Hematopoietic multipotent progenitor cell treated with erythropoietin and hydrocortisone succinate and interleukin-3 and kit ligand, for 8 days (in vitro differentiated cells): ENCODE measurements around the gene TGFBR2.
A peak's percentile ranks its signal among the peaks of the same experiment; 100 is the strongest.

Experiments used
- DNase-seq: peaks from one replicate; pipeline ENCODE4 v3.0.0-alpha.2; 2015

Gene TGFBR2

GRCh38 chr3:30638685-30639412 is 32.4 kb downstream of the TGFBR2 start:
- no peak for DNase-seq

GRCh38 chr3:30639937-30640336 is 33.5 kb downstream of the TGFBR2 start:
- DNase-seq, result no peak

GRCh38 chr3:30640851-30641250 is 34.5 kb downstream of the TGFBR2 start:
- DNase-seq, result peak; percentile 78

DNA sequence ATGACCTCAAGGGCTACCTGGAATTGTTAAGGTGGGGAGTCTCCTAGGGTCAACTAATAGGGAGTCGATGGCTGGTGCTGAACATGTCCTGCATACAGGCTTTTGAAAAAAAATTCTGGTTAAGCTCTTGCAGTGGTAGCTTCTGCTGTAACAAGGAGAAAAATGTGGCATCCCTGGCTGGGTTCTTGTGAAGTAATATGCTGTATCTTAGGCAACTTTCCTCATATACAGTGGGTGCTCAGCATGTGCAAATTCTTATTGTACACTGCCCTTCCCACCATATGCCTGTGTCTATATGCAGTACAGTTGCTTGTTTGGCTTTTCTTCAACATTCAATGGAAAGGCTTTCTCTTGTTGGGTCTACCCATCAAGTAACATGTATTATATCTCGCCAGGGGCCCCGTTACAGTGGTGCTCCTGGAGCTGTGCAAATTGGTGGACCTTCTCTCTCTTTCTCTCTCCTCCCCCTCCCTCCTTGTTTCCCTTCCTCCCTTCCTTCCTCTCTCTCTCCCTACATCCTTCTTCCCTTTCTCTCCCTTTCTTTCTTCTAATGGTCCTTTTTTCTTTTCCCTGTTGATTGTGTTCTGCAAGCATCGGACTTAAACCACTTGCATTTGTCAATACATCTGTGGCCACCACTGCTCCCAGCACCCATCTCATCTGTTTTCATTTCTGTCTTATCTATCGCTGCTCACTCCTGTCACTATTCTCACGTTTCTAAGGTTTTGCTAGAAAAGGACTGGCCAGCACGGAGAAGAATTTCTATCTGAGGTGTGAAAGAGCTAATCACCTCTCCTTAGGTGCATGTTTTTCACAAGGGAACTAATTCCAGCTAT is 35.2 kb downstream of the TGFBR2 start:
- no peak for DNase-seq

- no peak for DNase-seq
Measured at GRCh38 chr3:30642849-30643361, 36.5 kb downstream of the TGFBR2 start.

GRCh38 chr3:30643763-30644462 is 37.5 kb downstream of the TGFBR2 start:
- DNase-seq, result no peak

DNA sequence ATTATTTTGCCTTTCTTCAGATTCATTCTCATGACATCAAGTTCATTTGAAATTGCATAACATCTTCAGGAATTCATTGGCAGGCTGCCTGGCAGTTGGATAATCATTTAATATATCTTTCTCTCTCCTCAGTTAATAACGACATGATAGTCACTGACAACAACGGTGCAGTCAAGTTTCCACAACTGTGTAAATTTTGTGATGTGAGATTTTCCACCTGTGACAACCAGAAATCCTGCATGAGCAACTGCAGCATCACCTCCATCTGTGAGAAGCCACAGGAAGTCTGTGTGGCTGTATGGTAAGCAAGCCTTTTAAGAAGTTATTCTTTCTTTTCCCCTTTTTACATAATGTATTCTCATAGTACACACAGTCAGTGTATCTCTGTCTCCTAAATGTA is 38.2 kb downstream of the TGFBR2 start:
- peak; percentile 52 for DNase-seq

- DNase-seq, result no peak
Measured at GRCh38 chr3:30645077-30645476, 38.7 kb downstream of the TGFBR2 start.

DNA sequence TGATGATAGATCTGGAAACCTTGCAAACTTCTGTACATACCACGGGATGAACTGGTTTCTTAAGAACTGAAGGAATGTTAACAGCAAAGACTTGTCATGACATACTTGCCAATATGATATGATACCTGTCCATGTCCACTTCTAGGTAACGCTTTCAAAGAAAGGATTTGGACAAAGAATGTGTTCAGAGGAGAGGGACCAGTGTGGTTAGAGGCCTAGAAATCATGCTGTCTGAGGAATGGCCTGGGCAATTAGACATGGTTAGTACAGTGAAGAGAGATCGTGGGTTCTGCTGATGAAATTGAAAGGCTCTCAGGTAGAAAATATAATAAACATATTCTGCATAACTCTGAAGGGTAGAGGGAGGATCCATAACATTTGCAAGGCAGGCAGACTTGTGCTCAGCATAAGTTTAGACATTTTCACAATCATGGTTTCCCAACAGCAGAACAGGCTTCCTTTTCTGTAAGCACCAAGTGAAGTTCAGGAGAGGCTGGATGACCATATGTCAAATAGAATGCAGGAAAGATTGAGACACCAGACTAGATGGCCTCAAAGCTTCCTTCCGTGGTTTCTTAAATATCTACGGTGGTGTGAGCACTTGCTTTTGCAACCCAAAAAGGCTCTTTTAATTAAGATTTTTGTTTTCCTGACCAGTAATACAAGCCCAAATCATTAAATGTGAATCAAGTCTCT is 39.9 kb downstream of the TGFBR2 start:
- DNase-seq, result no peak

DNA sequence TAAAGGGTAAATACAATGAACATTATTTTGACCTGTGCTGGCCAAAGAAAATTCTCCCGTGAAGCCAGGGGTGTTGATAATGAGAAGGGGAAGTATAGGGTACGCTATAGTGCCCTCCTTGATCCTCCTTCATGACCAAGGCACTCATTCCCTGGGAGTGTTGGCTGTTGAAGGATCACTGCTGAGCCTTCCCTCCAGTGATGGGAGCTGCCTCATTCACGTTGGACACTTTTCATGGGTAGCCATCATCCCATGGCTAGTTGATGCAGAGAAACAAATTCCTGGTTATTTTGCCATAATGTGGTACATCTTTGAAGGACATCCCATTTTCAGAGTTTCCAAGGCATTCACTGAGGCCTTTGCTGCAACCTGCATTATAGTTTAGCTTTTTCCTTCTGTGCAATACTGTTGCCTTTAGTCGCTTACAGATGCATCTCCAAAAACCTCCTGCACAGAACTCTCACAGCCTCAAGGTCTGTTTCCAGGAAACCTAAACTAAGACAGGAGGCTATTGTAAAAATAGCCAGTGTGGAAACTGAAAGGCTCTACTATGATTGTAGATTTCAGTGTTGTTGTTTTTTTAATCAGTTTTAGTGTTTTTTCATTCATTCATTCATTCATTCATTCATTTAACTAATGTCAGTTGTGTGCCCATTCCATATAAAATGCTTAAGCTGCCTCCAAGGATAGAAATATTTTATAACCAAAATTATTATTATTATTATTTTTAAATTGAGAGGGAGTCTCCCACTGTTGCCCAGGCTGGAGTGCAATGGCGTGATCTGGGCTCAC is 40.8 kb downstream of the TGFBR2 start:
- no peak for DNase-seq

GRCh38 chr3:30648670-30649357 is 42.4 kb downstream of the TGFBR2 start:
- no peak for DNase-seq

DNA sequence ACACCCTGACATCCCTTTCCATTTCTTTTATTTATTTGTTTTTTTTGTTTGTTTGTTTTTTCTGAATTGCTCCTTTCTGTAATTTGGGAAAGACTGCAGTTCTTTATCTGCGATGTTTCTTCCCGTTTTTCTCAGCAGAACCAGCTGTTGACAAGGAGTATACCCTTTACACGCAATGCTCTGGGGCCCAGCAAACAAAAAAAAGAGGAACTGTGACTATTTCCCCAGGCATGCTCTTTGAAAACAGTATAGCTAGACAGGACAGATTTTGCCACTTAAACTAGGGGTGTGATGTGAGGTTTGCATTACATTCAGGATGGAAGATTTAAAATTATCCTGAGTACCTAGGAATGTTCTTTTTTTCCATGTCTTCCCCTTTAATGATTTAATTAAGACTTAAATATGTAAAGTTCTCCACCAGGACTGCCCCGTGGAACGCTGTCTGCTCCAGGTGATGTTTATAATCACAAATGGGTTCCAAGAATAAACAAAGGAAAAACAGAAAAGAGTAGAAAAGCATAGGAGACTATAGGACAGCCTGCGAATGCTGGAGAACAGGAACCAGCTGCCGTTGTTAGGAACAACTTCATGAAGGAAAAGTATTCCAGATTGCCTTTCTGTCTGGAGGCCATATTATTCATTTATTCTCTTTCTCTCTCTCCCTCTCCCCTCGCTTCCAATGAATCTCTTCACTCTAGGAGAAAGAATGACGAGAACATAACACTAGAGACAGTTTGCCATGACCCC is 43.3 kb downstream of the TGFBR2 start:
- DNase-seq, result peak; percentile 48

DNA sequence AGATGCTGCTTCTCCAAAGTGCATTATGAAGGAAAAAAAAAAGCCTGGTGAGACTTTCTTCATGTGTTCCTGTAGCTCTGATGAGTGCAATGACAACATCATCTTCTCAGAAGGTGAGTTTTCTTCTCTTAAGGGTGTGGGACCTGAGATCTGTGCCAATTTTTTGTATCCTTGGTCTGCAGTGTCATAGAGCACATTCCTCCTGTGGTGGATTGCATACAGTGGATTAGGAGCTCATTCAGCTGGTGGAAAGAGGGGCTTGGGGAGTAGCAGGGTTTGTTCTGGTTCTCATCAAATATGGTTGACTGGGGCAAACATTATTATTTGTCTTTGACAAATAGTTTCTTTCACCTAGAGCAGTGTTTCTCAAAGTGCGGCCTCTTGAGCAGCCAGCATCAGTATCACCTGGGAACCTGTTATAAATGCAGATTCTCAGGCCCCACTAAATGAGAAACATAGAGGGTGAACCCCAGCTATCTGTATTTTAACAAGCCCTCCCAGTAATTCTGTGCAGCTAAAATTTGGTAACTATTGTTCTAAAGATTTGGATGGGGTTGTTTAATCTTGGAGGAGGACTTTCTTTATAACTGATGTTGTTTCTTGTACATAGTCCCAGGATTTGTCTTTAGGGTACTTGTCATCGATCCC is 44.1 kb downstream of the TGFBR2 start:
- no peak for DNase-seq

DNA sequence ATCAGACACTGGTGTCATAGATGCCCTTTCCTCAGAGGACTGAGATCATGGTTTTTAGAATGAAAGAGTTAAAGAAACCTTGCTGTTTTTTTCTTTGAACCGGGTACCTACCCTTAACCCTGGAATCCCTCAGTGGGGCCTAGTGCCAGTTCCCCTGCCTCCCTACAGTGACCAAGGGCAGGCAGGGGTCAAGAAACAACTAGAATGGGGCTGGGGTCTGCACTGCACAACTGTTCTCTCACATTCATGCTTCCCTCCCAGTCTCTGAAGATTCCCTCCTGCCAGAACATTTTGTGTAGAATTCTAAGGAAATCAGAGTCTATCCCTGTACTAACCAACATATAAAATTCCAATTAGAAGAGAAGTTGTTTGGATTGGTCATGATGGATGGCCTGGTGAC is 47.9 kb downstream of the TGFBR2 start:
- no peak for DNase-seq

GRCh38 chr3:30655187-30655812 is 48.9 kb downstream of the TGFBR2 start:
- no peak for DNase-seq

DNA sequence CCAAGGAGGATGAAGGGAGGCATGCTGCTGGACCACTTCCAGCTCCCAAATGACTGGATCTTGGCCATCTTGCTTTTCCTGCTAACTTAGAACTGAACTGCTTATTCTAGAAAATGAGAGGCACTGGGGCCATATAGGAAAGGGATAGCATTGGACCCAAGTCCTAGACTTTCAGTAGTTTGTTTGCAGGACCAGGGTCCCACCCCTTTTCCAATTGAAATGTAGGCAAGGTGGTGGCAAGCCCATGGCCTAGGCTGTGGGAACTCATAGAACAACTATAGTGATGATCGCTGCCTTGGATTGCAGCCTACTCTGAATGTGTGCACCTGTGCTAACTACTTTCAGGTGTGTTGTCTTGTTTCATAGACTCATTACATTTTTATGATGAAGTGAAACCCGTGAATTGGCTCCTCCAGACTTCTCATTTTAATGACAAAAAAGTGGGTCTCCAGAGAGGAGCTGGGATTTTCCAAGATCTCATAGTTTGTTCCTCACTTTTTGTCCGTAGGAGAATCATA is 50.3 kb downstream of the TGFBR2 start:
- DNase-seq, result no peak

GRCh38 chr3:30657914-30658313 is 51.5 kb downstream of the TGFBR2 start:
- peak; percentile 38 for DNase-seq

DNA sequence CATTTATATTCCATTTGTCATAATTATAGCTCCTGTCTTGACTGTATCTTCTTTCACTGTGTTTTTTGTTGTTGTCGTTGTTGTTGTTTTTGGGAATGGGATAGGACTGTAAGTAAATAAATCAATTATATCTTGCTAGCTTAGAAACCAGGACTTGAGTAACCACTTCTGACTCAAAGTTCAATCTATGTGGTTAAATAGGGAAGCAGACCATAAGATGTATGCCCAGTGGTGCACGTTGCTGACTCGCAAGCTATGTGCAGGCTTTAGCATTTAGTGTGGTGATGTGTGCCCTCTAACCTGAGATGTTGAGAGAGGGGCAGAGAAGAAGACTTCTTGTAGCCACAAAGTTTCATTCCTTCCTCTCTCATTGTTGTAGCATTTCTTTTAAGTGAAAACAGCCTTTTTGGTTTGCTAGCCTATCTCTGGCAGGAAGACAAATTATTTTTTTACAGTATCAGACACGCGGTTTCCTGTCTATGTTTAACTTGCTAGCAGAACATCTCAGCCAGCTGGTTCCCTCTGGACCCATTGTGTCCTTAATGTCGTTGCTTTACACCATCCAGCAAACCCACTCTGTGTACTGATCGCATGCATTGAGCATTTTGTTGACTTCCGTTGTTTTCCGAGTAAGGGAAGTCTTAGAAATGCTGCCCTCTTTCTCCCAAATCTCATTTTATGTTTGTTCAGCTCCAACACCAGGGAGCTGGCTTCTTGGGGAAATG is 52.1 kb downstream of the TGFBR2 start:
- peak; percentile 48 for DNase-seq
